Raji (cell line): ENCODE results near the gene CGRRF1.

ENCODE experiments used
- POLR2A ChIP-seq: IDR thresholded peaks from 2 replicates; pipeline ENCODE4 v1.6.1; 2011; ENCODE audit warnings: low read depth, low read length, control low read depth; ENCODE audit not compliant: insufficient read depth

CGRRF1 gene, protein sequence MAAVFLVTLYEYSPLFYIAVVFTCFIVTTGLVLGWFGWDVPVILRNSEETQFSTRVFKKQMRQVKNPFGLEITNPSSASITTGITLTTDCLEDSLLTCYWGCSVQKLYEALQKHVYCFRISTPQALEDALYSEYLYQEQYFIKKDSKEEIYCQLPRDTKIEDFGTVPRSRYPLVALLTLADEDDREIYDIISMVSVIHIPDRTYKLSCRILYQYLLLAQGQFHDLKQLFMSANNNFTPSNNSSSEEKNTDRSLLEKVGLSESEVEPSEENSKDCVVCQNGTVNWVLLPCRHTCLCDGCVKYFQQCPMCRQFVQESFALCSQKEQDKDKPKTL

DNA sequence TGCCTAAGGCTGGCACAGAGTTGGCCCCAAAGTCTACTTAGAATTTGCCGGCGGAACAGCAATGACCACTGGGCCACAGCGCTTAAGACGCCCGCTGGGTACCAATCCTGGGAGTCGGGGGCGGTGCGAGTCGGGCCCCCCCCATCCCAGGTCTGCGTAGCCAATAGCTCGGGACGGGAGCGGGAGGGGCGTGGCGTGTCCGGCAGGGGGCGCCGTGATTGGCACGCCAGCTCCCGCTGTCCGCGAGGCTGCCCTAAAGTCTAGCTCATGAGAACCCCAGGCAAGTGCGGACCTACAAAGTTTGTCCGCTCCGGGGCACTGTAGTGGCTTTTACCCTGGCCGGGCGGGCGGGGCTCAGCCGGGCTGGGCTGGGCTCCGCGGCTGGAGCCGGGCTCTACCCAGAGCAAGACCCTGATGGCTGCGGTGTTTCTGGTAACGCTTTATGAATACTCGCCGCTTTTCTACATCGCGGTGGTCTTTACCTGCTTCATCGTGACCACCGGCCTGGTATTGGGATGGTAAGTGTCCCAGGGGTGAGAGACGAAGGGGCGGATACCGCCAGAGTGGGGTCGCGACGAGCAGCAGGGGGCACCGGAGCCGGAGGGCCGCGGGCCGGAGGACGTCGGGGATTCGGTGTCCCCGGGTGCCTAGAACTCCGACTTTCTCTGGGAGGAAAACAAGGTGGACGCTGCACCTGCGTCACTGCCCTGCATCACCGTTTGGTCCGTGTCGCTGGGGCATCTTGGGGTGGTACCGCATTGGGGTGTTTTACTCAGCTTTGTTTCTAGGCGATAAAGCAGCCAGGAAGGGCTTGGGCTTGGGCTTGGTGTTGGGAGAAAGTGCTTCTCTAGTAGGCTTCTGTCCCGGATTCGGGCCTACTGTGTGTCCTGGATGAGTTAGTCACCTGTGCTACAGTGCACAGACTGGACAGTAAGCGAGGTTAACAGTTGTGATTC lies at the start of gene CGRRF1:
Gene CGRRF1 (plus strand): TSS at position 361 of the 956 bp plus-strand sequence. CDS start 54 bp downstream, at position 415.
- TF ChIP-seq POLR2A: peak; percentile 72

DNA sequence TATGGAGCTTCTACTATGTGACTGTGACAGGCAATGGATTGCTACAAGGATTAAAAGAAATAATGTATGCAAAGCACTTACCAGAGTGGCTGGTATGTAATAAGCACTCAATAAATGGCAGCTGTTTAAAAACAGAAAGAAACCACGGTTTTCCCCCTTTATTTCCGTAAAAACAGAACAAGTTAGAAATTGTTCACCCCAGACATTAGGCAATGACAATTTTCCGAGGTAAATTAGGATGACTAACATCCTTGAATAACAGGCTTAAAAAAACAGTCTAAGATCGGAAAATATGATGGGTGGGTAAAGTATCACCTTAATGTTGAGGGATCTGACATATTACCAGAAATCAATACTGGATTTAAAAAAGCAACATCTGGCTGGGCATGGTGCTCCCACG lies 47.7 kb upstream of the CGRRF1 start:
- TF ChIP-seq POLR2A: no peak

DNA sequence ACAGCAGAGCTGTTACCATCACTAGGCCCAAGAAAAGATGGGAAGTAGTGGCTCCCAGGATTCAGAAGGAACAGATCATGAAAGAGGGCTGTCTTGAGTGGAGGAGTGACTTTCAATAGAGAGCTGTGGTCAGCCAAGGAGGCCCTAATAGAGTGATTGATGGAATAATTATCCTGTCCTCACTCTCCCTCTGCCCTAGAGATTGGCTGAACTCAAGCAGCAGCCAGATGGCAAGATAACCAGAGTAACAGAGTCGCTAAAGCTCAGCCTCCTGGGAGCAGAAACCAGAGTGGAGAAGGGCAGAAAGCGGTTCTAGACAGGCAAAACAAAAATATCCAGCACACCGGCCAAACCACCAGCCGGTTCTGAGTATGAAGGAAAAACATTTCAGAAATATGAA lies 44.1 kb upstream of the CGRRF1 start:
- TF ChIP-seq POLR2A: no peak

DNA sequence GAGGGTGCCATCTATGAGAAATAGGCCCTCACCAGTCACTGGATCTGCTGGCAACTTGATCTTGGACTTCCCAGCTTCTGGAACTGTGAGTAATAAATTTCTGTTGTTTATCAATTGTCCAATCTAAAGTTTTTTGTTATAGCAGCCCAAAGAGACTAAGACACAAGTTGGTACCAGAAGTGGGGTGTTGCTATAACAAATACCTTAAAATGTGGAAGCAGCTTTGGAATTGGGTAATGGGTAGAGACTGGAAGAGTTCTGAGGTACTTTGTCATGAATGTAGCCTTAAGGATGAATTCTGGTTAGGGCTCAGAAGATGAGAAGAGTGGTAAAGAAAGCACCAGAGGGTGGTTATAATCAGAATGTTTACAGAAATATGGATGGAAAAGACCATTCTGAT lies 42.4 kb upstream of the CGRRF1 start:
- TF ChIP-seq POLR2A: no peak

DNA sequence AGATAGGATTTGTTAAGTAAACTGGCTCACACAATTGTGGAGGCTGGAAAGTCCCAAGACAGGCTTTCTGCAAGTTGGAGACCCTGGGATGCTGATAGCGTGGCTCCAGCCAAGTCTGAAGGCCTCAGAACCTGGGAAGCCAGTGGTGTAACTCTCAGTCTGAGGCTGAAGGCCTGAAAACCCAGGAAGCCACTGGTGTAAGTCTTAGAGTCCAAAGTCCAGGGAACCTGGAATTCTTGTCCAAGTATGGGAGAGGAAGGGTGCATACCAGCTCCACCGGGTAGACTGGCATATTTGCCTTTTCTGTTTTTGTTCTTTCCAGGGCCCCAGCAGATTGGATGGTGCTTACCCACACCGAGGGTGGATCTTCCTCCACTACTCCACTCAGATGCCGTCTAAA lies 39.0 kb upstream of the CGRRF1 start:
- no peak for TF ChIP-seq POLR2A

DNA sequence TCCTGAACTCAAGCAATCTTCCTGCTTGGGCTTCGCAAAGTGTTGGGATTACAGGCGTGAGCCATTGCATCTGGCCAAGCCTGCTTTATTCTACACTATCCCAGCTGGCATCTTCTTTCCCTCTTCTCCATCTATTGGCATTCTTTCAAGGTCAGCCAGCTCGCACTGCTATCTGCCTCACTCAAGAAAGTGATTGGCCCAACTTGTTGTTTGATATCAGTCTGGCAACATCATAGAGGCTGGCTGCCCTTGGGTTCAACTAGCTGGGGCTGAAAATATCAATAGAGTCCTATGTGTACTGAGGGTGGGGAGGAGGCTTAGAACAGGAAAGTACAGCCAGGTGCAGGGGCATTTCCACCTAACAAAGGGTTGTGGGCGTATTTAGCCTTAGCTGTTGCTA lies 38.1 kb upstream of the CGRRF1 start:
- no peak for TF ChIP-seq POLR2A

DNA sequence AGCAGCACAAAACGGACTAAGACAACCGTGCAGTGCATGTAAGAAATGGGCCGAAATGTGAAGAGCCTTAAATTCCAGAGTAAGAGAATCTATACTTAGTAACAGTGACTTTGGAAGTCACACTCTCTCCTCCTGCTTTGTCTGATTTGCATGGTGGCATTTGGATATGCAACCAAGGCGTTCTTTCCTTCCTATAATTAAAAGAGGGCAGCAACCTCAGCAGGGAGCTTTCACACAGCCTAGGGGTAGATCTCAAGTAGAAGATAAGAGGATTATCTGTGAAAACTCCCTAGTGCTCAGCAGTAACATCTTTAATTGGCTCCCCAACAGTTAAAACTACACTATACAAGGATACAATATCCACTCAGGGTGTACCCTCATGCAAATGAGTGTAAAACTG lies 37.4 kb upstream of the CGRRF1 start:
- TF ChIP-seq POLR2A: no peak

DNA sequence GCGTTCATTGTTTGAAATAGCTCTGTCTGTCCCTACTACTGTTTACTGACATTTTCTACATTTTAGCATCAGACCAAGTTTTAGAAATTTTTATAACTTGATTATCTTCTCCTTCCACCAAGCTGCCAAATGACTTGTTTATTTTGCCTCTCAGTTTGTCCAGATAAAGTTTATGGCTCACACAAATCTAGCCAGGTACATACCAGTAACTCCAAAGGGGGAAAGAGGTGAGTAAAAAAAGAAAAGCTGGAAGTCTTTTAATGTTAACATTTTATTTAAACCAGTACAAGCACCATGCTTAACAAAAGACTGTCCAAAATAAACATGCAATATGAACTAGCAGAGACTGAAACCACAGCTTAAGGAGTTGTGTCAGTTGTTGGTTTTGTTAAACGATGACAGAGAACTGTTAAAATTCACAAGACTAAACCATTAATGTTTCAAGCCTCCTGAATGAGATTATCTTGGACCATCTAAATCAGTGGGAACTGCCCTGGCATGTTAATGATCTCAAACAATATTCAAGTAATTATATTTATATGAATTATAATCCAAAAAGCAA lies 35.4 kb upstream of the CGRRF1 start:
- no peak for TF ChIP-seq POLR2A

DNA sequence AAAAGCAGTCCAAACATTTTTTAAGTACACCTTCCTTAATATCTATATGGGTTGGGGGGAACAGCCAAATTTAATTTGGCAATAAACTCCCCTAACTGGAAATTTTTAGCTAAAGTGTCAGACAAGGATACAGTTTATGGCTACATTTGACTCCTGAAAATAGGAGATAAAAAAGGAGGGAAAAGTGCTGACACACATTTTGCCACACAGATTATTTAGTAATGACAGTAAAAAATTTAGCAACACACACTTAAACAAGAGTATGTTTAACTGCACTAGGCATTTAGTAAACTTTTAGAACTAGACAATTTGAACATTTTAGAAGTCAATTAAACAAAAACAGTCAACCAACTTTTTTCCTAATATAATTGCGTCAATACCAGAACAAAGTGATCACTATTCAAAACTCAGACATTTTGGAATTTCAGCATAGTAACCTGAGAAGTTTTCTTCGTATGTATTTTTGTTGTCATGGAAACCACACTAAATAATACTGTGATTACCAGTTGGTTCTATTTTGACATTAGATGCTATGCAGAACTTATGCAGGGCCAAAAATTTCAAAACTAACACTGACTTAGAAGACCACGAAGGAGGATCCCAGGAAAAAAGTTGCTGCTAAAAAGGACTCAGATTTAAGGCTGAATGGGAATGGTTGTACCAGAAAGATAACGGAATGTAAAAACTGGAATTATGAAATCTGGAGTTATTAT lies 34.4 kb upstream of the CGRRF1 start:
- no peak for TF ChIP-seq POLR2A

DNA sequence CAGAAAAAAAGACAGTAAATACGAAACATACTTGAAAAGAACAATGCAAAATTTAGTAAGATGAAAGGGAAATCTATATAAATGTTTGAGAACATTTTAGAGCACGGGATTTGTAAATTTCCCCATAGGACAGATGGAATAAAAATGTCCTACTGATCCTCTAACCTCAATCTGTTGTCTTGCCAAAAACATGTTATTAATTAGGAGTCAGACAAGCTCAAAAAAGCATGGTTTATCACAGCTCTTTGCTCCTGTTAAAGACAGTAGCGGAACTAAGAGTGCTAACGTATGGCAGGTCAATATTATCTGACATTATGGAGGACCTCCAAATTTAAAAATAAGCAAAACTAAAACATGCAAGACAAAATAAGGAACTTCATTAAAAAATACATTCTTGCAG lies 33.8 kb upstream of the CGRRF1 start:
- TF ChIP-seq POLR2A: no peak

DNA sequence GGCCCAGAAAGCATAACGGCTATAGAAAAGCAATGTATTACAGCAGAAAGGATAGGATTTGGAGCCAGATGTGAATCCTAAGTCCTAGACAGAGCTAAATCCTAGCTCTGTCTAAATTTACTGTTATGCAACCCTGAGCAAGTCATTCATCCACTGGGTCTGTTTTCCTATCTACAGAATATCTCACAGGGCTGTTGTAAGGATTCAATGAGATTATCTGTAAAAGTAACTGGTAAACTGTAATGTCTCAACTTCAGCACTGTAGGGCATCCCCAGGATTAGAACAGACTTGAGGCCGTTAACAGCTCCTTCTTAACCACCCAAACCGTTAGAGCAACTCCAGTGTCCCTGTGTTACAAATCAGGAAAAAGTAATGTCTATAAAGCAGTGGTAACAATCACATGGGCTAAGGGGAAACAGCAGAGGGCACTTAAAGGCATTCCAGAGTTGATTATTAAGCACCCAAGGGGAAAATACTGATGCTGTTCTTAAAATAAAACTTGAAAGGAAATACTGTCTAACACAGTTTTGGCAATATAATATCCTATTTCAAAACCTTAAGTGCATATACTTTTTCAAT lies 31.0 kb upstream of the CGRRF1 start:
- no peak for TF ChIP-seq POLR2A

DNA sequence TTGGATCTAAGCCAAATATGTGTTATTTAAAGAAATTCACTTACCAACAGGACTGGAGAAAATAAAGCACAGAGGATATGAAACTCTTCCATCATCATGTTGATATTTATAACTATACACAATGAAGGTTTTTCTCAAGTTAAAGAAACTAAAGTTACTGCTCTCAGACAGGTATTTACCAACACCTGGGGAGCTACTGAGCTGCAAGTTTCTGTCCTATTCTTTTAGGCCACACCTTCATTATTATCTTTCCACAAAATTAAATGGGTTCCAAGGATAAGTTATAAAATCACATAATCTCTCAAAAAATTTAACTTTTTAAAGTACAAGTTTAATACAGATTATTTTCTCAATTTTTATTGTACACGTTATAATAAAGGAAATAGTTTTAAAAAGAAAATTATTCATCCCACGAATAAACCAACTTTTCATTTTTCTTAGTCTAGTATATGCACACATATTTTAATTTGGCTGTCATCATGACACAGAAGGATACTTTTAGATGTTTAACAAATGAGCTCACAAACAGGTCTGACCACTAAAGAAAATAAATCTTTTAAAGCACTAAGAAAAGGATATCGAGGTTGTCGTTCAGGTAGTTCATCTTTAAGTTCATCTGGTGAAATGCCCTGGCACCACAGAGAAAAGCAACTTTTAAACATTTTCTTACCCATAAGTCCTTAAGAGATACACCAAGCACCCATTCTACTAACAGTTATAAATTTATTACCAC lies 28.7 kb upstream of the CGRRF1 start:
- TF ChIP-seq POLR2A: no peak

DNA sequence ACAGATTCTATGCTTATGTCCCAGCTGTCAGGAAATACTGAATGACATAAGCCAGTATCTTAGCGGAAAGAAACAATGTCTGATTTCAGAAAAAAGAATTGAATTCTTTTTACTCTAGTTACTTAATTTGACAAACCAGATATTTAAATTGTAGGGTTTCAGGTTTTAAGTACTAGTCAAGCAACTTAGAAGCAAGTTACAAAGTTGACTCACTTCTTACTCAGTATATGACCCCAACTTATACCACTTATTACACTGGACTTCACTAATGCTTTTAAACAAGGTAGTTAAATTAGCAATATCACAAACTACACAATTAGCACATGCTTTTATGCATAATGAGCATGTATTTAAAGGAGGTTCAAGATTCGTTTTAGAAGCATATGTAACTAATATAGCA lies 28.0 kb upstream of the CGRRF1 start:
- no peak for TF ChIP-seq POLR2A

DNA sequence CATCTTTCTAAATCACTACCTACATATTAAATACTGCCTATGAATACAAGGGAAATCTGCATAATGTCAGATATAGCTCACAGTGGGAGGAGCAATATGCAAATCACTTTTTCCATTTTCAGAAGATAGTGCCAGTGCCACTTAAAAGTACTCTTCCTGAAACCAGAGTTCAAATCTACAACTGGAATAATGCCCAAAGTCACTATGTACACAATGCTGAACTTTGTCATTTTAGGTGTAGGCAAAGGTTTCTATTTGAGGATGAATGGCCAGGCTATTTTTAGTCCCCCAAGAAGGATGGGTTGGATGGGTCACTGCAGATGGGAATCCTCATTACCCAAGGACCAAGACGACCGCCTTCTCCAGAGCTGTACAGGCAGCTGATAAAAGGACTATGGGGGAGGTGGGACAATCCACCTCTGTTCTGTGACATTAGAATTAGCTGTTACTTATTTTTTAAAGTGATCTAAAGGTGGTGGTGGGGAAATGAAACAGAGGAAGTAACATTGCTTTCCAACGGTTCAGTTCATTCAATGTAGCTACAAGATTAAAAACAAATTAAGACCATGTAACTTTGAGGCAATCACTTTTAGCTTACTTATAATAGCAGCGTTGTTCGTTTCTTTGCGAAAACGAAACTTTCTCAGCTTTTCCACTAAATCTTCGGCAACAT lies 26.5 kb upstream of the CGRRF1 start:
- peak; percentile 30; the same call in 1 of the 2 replicates for TF ChIP-seq POLR2A
